GM23338 (cell line): Measurements from ENCODE around the gene GRM5. TPM values are rescaled to one million over a fixed set of nuclear protein-coding genes. Genes with fewer than 3 reads are reported as not detected.

Experiments
- ATAC-seq: fragments of 200-7000 bp; cut with Tn5 transposase; 3 replicates; pipeline ENCODE4 v1.9.1; 2020
- DNase-seq: peaks from one replicate; pipeline ENCODE4 v3.0.0-alpha.2; 2015; ENCODE audit warnings: low spot score
- H2AFZ ChIP-seq: fragments of 200-600 bp; sonication (generic); 2 replicates; pipeline ENCODE4 v1.8.0; 2016; ENCODE audit warnings: antibody characterized with exemption, mild to moderate bottlenecking, moderate library complexity
- H3F3A ChIP-seq: fragments of 200-600 bp; sonication (generic); replicated peaks from 2 replicates; pipeline ENCODE4 v1.8.0; 2017; ENCODE audit warnings: antibody characterized with exemption, mixed run types, low read depth
- H3K27ac ChIP-seq: fragments of 200-600 bp; sonication (generic); 2 replicates; pipeline ENCODE4 v1.6.1; 2016; ENCODE audit warnings: low read depth
- H3K27me3 ChIP-seq: fragments of 200-600 bp; sonication (generic); 2 replicates; pipeline ENCODE4 v1.8.0; 2016; ENCODE audit warnings: mild to moderate bottlenecking, mixed run types, moderate library complexity; ENCODE audit not compliant: insufficient read depth
- H3K36me3 ChIP-seq: fragments of 200-600 bp; sonication (generic); 2 replicates; pipeline ENCODE4 v1.8.0; 2016; ENCODE audit warnings: mild to moderate bottlenecking; ENCODE audit not compliant: insufficient read depth
- H3K4me1 ChIP-seq: fragments of 200-600 bp; sonication (generic); 2 replicates; pipeline ENCODE4 v1.8.0; 2016; ENCODE audit warnings: mild to moderate bottlenecking, moderate library complexity; ENCODE audit not compliant: insufficient read depth
- H3K4me2 ChIP-seq: fragments of 200-600 bp; sonication (generic); 2 replicates; pipeline ENCODE4 v1.7.1; 2017; ENCODE audit warnings: mixed run types
- H3K4me3 ChIP-seq: fragments of 200-600 bp; sonication (generic); 2 replicates; pipeline ENCODE4 v1.6.1; 2016; ENCODE audit warnings: mixed run types
- H3K79me2 ChIP-seq: fragments of 200-600 bp; sonication (generic); replicated peaks from 2 replicates; pipeline ENCODE4 v1.8.0; 2017; ENCODE audit warnings: mild to moderate bottlenecking; ENCODE audit not compliant: insufficient read depth
- H3K9me2 ChIP-seq: fragments of 200-600 bp; sonication (generic); 2 replicates; pipeline ENCODE4 v1.8.0; 2017; ENCODE audit not compliant: insufficient read depth
- H4K20me1 ChIP-seq: fragments of 200-600 bp; sonication (generic); replicated peaks from 2 replicates; pipeline ENCODE4 v1.8.0; 2017; ENCODE audit warnings: mild to moderate bottlenecking; ENCODE audit not compliant: insufficient read depth
- H3K27ac Mint-ChIP-seq: 2 replicates; pipeline ENCODE4 v1.8.0; 2020; ENCODE audit warnings: inconsistent platforms, mild to moderate bottlenecking, moderate library complexity, mixed read lengths
- H3K27me3 Mint-ChIP-seq: 3 replicates; pipeline ENCODE4 v1.8.0; 2022; ENCODE audit warnings: low read depth, mild to moderate bottlenecking, moderate library complexity, mixed read lengths, inconsistent platforms; ENCODE audit not compliant: insufficient read depth, poor library complexity
- H3K36me3 Mint-ChIP-seq: 3 replicates; pipeline ENCODE4 v1.8.0; 2021; ENCODE audit warnings: low read depth, mild to moderate bottlenecking, inconsistent platforms, moderate library complexity, mixed read lengths
- H3K4me1 Mint-ChIP-seq: 3 replicates; pipeline ENCODE4 v1.8.0; 2020; ENCODE audit warnings: mild to moderate bottlenecking, inconsistent platforms, mixed read lengths
- H3K4me3 Mint-ChIP-seq: 3 replicates; pipeline ENCODE4 v1.8.0; 2021; ENCODE audit warnings: moderate library complexity, mild to moderate bottlenecking, inconsistent platforms, mixed read lengths
- H3K9me3 Mint-ChIP-seq: 3 replicates; pipeline ENCODE4 v1.8.0; 2020; ENCODE audit warnings: moderate library complexity, mild to moderate bottlenecking, inconsistent platforms, mixed read lengths
- CTCF ChIP-seq, 2 experiments: fragments of 200-600 bp in 1 of 2; sonication (generic) in 1 of 2; conservative IDR thresholded peaks; 2 replicates each; pipeline versions ENCODE4 v1.5.1 to v1.6.1; 2016 to 2017; ENCODE audit warnings: antibody characterized with exemption in 2 of 2, low read depth in 2 of 2, mild to moderate bottlenecking in 2 of 2, moderate library complexity in 1 of 2
- ETS1 ChIP-seq: IDR thresholded peaks from 2 replicates; pipeline ENCODE4 v1.6.1; 2016; ENCODE audit warnings: antibody characterized with exemption
- EZH2 ChIP-seq: fragments of 200-600 bp; sonication (generic); IDR thresholded peaks from one replicate; pipeline ENCODE4 v1.8.0; 2017; ENCODE audit warnings: antibody characterized with exemption, mild to moderate bottlenecking, low read depth; ENCODE audit not compliant: unreplicated experiment
- EZH2phosphoT487 ChIP-seq: fragments of 200-600 bp; sonication (generic); IDR thresholded peaks from one replicate; pipeline ENCODE4 v1.8.1; 2018; ENCODE audit warnings: antibody characterized with exemption; ENCODE audit not compliant: unreplicated experiment
- JUNB ChIP-seq: IDR thresholded peaks from one replicate; pipeline ENCODE4 v1.6.1; 2016; ENCODE audit warnings: antibody characterized with exemption; ENCODE audit not compliant: unreplicated experiment
- NANOG ChIP-seq: IDR thresholded peaks from 2 replicates; pipeline ENCODE4 v1.6.1; 2016; ENCODE audit warnings: antibody characterized with exemption, borderline replicate concordance
- REST ChIP-seq: IDR thresholded peaks from one replicate; pipeline ENCODE4 v1.6.1; 2018; ENCODE audit warnings: antibody characterized with exemption; ENCODE audit not compliant: unreplicated experiment
- STAT1 ChIP-seq: IDR thresholded peaks from one replicate; pipeline ENCODE4 v1.6.1; 2016; ENCODE audit warnings: antibody characterized with exemption; ENCODE audit not compliant: unreplicated experiment
- ZNF114 ChIP-seq: fragments of 250-450 bp; sonication (Bioruptor Pico); IDR thresholded peaks from 2 replicates; pipeline ENCODE4 v1.5.0; 2020; ENCODE audit warnings: mild to moderate bottlenecking, moderate library complexity
- ZNF331 ChIP-seq: fragments of 250-450 bp; sonication (Bioruptor Pico); IDR thresholded peaks from 2 replicates; pipeline ENCODE4 v1.5.0; 2020; ENCODE audit warnings: low read depth, mild to moderate bottlenecking, moderate library complexity
- ZNF462 ChIP-seq: fragments of 250-450 bp; sonication (Bioruptor Pico); IDR thresholded peaks from 2 replicates; pipeline ENCODE4 v1.5.0; 2020; ENCODE audit warnings: mild to moderate bottlenecking, moderate library complexity
- polyA plus RNA-seq: library from polyadenylated mRNA; unstranded; fragments of >200 nt; fragmentation: Nextera tagmentation; extraction: Ambion mirVana; gene quantifications from 2 replicates; pipeline ENCODE4 v1.2.1, GENCODE V29; 2016
- total RNA-seq: library from RNA; depleted of rRNA; stranded (reverse); fragments of >200 nt; shearing (Covaris generic); gene quantifications from 2 replicates; pipeline ENCODE4 v1.2.3, GENCODE V29; 2014

Gene GRM5
- total and polyA plus RNA-seq, 2 experiments from 2014 or later: 0.23 to 0.45 TPM

GRCh38 chr11:88629496-88629895 lies 436.3 kb downstream of the GRM5 start:
- DNase-seq (no peak), ATAC-seq (no peak)
- H3K27ac ChIP-seq: no peak overlapping the region
- H3K9me3 Mint-ChIP-seq: no peaks in the 10 kb centered on the region
- H3K4me2 ChIP-seq: no peak overlapping the region
- peaks cover 4% of the 10 kb centered on the region for H3K27me3 Mint-ChIP-seq
- H3K4me3 Mint-ChIP-seq: no peak overlapping the region
- no peak for TF ChIP-seq STAT1
- no peak for TF ChIP-seq ETS1
- TF ChIP-seq EZH2: no peak
- no peak for TF ChIP-seq EZH2phosphoT487
- no peak for TF ChIP-seq JUNB
- no peak for TF ChIP-seq CTCF (conservative IDR thresholded peaks at IDR 0.05; ENCODE audit: low read depth in 2 of 2)
- no peak for TF ChIP-seq REST
- TF ChIP-seq ZNF114 (CRISPR knock-in tag): no peak
- TF ChIP-seq ZNF462 (CRISPR knock-in tag): no peak
- no peak for TF ChIP-seq ZNF331 (CRISPR knock-in tag)
- TF ChIP-seq NANOG: no peak
- H3K27ac Mint-ChIP-seq: no peak overlapping the region
- H3K27me3 ChIP-seq: no peaks in the 10 kb centered on the region
- no peaks in the 10 kb centered on the region for H3K36me3 Mint-ChIP-seq
- H3K4me1 Mint-ChIP-seq: peaks cover 6% of the 10 kb centered on the region; the same call in 2 of the 3 replicates
- H4K20me1 ChIP-seq: no peaks in the 10 kb centered on the region
- no peaks in the 10 kb centered on the region for H3K4me1 ChIP-seq
- no peaks in the 10 kb centered on the region for H3K79me2 ChIP-seq
- H2AFZ ChIP-seq: no peak overlapping the region
- H3F3A ChIP-seq: no peaks in the 10 kb centered on the region
- no peaks in the 10 kb centered on the region for H3K36me3 ChIP-seq
- H3K4me3 ChIP-seq: no peak overlapping the region
- no peaks in the 10 kb centered on the region for H3K9me2 ChIP-seq
